Measurements from ENCODE around the gene RPRD1A.
"Not testable (repeated sequence)": the region's sequence is repeated elsewhere in the genome, so short reads cannot be mapped to it uniquely, and the experiment has no call there.

The RPRD1A gene

GRCh38 chr18:36092116-36092515 lies 24.8 kb upstream of the RPRD1A start:
- H3K27me3 Mint-ChIP-seq; DNase-seq; H3K4me1 Mint-ChIP-seq (ENCODE audit: low read depth); H3K4me3 Mint-ChIP-seq; H3K9me3 Mint-ChIP-seq; H3K36me3 Mint-ChIP-seq (ENCODE audit: low read depth); H3K27ac Mint-ChIP-seq: not testable (repeated sequence)

- Mint-ChIP-seq H3K36me3 (ENCODE audit: low read depth) (no peaks in the 10 kb centered on the region), H3K4me3 (no peak overlapping the region), H3K9me3 (no peaks in the 10 kb centered on the region), H3K27ac (no peak overlapping the region), H3K27me3 (no peaks in the 10 kb centered on the region), H3K4me1 (ENCODE audit: low read depth) (peaks cover 5% of the 10 kb centered on the region)
- no peak for DNase-seq
Observed at GRCh38 chr18:36089001-36089400, 21.6 kb upstream of the RPRD1A start.

- Mint-ChIP-seq H3K36me3 (ENCODE audit: low read depth) (no peaks in the 10 kb centered on the region), H3K4me1 (ENCODE audit: low read depth) (peaks cover 10% of the 10 kb centered on the region), H3K9me3 (no peaks in the 10 kb centered on the region), H3K4me3 (no peak overlapping the region), H3K27me3 (no peaks in the 10 kb centered on the region), H3K27ac (no peak overlapping the region)
- DNase-seq, result no peak
Observed at GRCh38 chr18:36088256-36088655, 20.9 kb upstream of the RPRD1A start.

GRCh38 chr18:36086186-36086585 lies 18.8 kb upstream of the RPRD1A start:
- peaks cover 6% of the 10 kb centered on the region for H3K9me3 Mint-ChIP-seq
- H3K27ac Mint-ChIP-seq, result no peak overlapping the region
- no peaks in the 10 kb centered on the region for H3K36me3 Mint-ChIP-seq (ENCODE audit: low read depth)
- peaks cover 5% of the 10 kb centered on the region for H3K4me1 Mint-ChIP-seq (ENCODE audit: low read depth)
- H3K4me3 Mint-ChIP-seq, result no peak overlapping the region
- DNase-seq, result no peak
- no peaks in the 10 kb centered on the region for H3K27me3 Mint-ChIP-seq

- Mint-ChIP-seq H3K27ac (no peak overlapping the region), H3K4me1 (ENCODE audit: low read depth) (peaks cover 5% of the 10 kb centered on the region), H3K36me3 (ENCODE audit: low read depth) (no peaks in the 10 kb centered on the region), H3K27me3 (no peaks in the 10 kb centered on the region), H3K4me3 (no peak overlapping the region), H3K9me3 (peaks cover 16% of the 10 kb centered on the region)
- DNase-seq, result no peak
Observed at GRCh38 chr18:36085195-36085594, 17.8 kb upstream of the RPRD1A start.

GRCh38 chr18:36083729-36084128 lies 16.4 kb upstream of the RPRD1A start:
- H3K4me3 Mint-ChIP-seq, result no peak overlapping the region
- H3K9me3 Mint-ChIP-seq, result peaks cover 24% of the 10 kb centered on the region

GRCh38 chr18:36081118-36081517 lies 13.8 kb upstream of the RPRD1A start:
- H3K4me1 Mint-ChIP-seq (ENCODE audit: low read depth); DNase-seq; H3K36me3 Mint-ChIP-seq (ENCODE audit: low read depth); H3K27me3 Mint-ChIP-seq; H3K27ac Mint-ChIP-seq; H3K4me3 Mint-ChIP-seq: not testable (repeated sequence)
- peaks cover 24% of the 10 kb centered on the region for H3K9me3 Mint-ChIP-seq

More at GRCh38 chr18:36083729-36084128, 16.4 kb upstream of the RPRD1A start:
- DNase-seq, result no peak
- H3K27me3 Mint-ChIP-seq, result no peaks in the 10 kb centered on the region
- peak overlapping the region; percentile 47 for H3K27ac Mint-ChIP-seq
- H3K36me3 Mint-ChIP-seq (ENCODE audit: low read depth), result no peaks in the 10 kb centered on the region
- peaks cover 5% of the 10 kb centered on the region for H3K4me1 Mint-ChIP-seq (ENCODE audit: low read depth)

GRCh38 chr18:36078751-36079529 lies 11.6 kb upstream of the RPRD1A start:
- Mint-ChIP-seq H3K36me3 (ENCODE audit: low read depth) (no peaks in the 10 kb centered on the region), H3K9me3 (peaks cover 24% of the 10 kb centered on the region), H3K4me3 (no peak overlapping the region), H3K4me1 (ENCODE audit: low read depth) (peaks cover 5% of the 10 kb centered on the region), H3K27ac (no peak overlapping the region), H3K27me3 (peaks cover 10% of the 10 kb centered on the region)
- no peak for DNase-seq

GRCh38 chr18:36077764-36078163 lies 10.4 kb upstream of the RPRD1A start:
- not testable (repeated sequence) for H3K4me1 Mint-ChIP-seq (ENCODE audit: low read depth); H3K27ac Mint-ChIP-seq; DNase-seq; H3K4me3 Mint-ChIP-seq; H3K36me3 Mint-ChIP-seq (ENCODE audit: low read depth)
- Mint-ChIP-seq H3K27me3 (peaks cover 17% of the 10 kb centered on the region), H3K9me3 (peaks cover 24% of the 10 kb centered on the region)

- Mint-ChIP-seq H3K4me1 (ENCODE audit: low read depth) (no peaks in the 10 kb centered on the region), H3K27me3 (peaks cover 17% of the 10 kb centered on the region), H3K36me3 (ENCODE audit: low read depth) (no peaks in the 10 kb centered on the region), H3K27ac (no peak overlapping the region), H3K9me3 (peaks cover 16% of the 10 kb centered on the region), H3K4me3 (no peak overlapping the region)
- DNase-seq, result no peak
Observed at GRCh38 chr18:36075862-36076587, 8.7 kb upstream of the RPRD1A start.

GRCh38 chr18:36074435-36074834 lies 7.1 kb upstream of the RPRD1A start:
- no peak for DNase-seq
- Mint-ChIP-seq H3K36me3 (ENCODE audit: low read depth) (no peaks in the 10 kb centered on the region), H3K27me3 (peaks cover 17% of the 10 kb centered on the region), H3K4me1 (ENCODE audit: low read depth) (no peaks in the 10 kb centered on the region), H3K4me3 (no peak overlapping the region), H3K27ac (no peak overlapping the region), H3K9me3 (no peaks in the 10 kb centered on the region)

- no peak overlapping the region for H3K4me3 Mint-ChIP-seq
- H3K4me1 Mint-ChIP-seq (ENCODE audit: low read depth), result no peaks in the 10 kb centered on the region
- DNase-seq, result no peak
- H3K27me3 Mint-ChIP-seq, result peaks cover 17% of the 10 kb centered on the region
- no peak overlapping the region for H3K27ac Mint-ChIP-seq
- no peaks in the 10 kb centered on the region for H3K36me3 Mint-ChIP-seq (ENCODE audit: low read depth)
- H3K9me3 Mint-ChIP-seq, result no peaks in the 10 kb centered on the region
Observed at GRCh38 chr18:36073676-36074075, 6.3 kb upstream of the RPRD1A start.

GRCh38 chr18:36072406-36072805 lies 5.0 kb upstream of the RPRD1A start:
- not testable (repeated sequence) for H3K36me3 Mint-ChIP-seq (ENCODE audit: low read depth); H3K9me3 Mint-ChIP-seq; H3K4me1 Mint-ChIP-seq (ENCODE audit: low read depth); DNase-seq; H3K27ac Mint-ChIP-seq; H3K4me3 Mint-ChIP-seq
- H3K27me3 Mint-ChIP-seq, result peaks cover 17% of the 10 kb centered on the region

- Mint-ChIP-seq H3K27me3 (no peaks in the 10 kb centered on the region), H3K9me3 (peaks cover 2% of the 10 kb centered on the region), H3K36me3 (ENCODE audit: low read depth) (peaks cover 31% of the 10 kb centered on the region), H3K4me1 (ENCODE audit: low read depth) (peaks cover 43% of the 10 kb centered on the region), H3K27ac (peak overlapping the region; percentile 97), H3K4me3 (peak overlapping the region; percentile 94)
- DNase-seq, result no peak
Observed at GRCh38 chr18:36066686-36067054, 689 bp downstream of the RPRD1A start.

- Mint-ChIP-seq H3K27me3 (no peaks in the 10 kb centered on the region), H3K36me3 (ENCODE audit: low read depth) (peaks cover 35% of the 10 kb centered on the region), H3K4me1 (ENCODE audit: low read depth) (peaks cover 49% of the 10 kb centered on the region), H3K4me3 (peak overlapping the region; percentile 94), H3K27ac (peak overlapping the region; percentile 97), H3K9me3 (peaks cover 2% of the 10 kb centered on the region)
- no peak for DNase-seq
Observed at GRCh38 chr18:36066001-36066400, 1.4 kb downstream of the RPRD1A start.
